K562 (cell line): Measurements from ENCODE around the gene TFAP2D. TPM values are rescaled to one million over a fixed set of nuclear protein-coding genes. Genes with fewer than 3 reads are reported as not detected.

Experiments used
- ATAC-seq: fragments of 200-7000 bp; cut with Tn5 transposase; 3 replicates; pipeline ENCODE4 v1.9.1; 2020; ENCODE audit warnings: moderate library complexity
- BruUV-seq: library from RNA; stranded (reverse); fragments of 400-500 nt; replicated peaks from 2 replicates; lab custom pipeline; 2021; lab: Mats Ljungman, UMichigan
- CTCF ChIA-PET: fragments of 300-600 bp; formaldehyde crosslinking; extraction: SDS; loops from one replicate; lab custom pipeline; 2021; ENCODE audit warnings: low intra/inter-chr PET ratio; lab: Yijun Ruan, JAX
- POLR2A ChIA-PET: fragments of 300-600, 350-650 bp; sonication (Branson Sonifier 250); formaldehyde crosslinking; extraction: SDS; loops from one replicate; lab custom pipeline; 2021; ENCODE audit warnings: antibody characterized with exemption, inconsistent platforms; lab: Yijun Ruan, JAX
- DNase-seq, 4 experiments: peaks; one replicate each; pipeline versions ENCODE4 v3.0.0 to v3.0.0-alpha.2; 2011 to 2018; ENCODE audit warnings: low spot score in 3 of 4, mixed read lengths in 3 of 4; ENCODE audit errors: extremely low read depth in 1 of 4
- FAIRE-seq: peaks from 2 replicates; lab custom pipeline; 2011; peaks lifted over from hg19 to GRCh38; lab: Jason Lieb, UNC
- H2AFZ ChIP-seq: 2 replicates; pipeline ENCODE4 v1.6.0; 2011; ENCODE audit warnings: low read depth, low read length, control low read depth, inconsistent platforms
- H3K27ac ChIP-seq: fragments of 200-600 bp; 3 replicates; pipeline ENCODE4 v1.8.0; 2011; ENCODE audit warnings: low read depth, mild to moderate bottlenecking, control low read depth, inconsistent platforms, low read length, moderate library complexity, mixed read lengths; ENCODE audit errors: extremely low read depth
- H3K27me3 ChIP-seq, 2 experiments: fragments of 300-600 bp in 1 of 2; 2 replicates in 1 of 2; 3 replicates in 1 of 2; pipeline versions ENCODE4 v1.6.0 to v1.8.0; 2011; ENCODE audit warnings: inconsistent platforms in 2 of 2, low read length in 2 of 2, mild to moderate bottlenecking in 1 of 2, mixed read lengths in 1 of 2, moderate library complexity in 1 of 2; ENCODE audit not compliant: control insufficient read depth in 2 of 2, insufficient read depth in 2 of 2
- H3K36me3 ChIP-seq: fragments of 300-600 bp; 3 replicates; pipeline ENCODE4 v1.8.0; 2011; ENCODE audit warnings: mild to moderate bottlenecking, low read length, inconsistent platforms; ENCODE audit not compliant: control insufficient read depth, insufficient read depth
- H3K4me1 ChIP-seq, 2 experiments: fragments of 200-600 bp in 1 of 2; replicated peaks in 1 of 2; 2 replicates in 1 of 2; 3 replicates in 1 of 2; pipeline versions ENCODE4 v1.5.1 to v1.8.0; 2011; ENCODE audit warnings: inconsistent platforms in 2 of 2, low read length in 2 of 2, mild to moderate bottlenecking in 1 of 2, mixed read lengths in 1 of 2, moderate library complexity in 1 of 2; ENCODE audit not compliant: control insufficient read depth in 2 of 2, insufficient read depth in 2 of 2
- H3K4me2 ChIP-seq: 2 replicates; pipeline ENCODE4 v1.6.1; 2011; ENCODE audit warnings: low read length, control low read depth, inconsistent platforms, mixed read lengths; ENCODE audit not compliant: insufficient read depth
- H3K4me3 ChIP-seq: fragments of 200-600 bp; sonication (generic), shearing (Covaris generic); 2 replicates; pipeline ENCODE4 v1.5.1; 2016; ENCODE audit warnings: control low read depth, inconsistent platforms
- H3K79me2 ChIP-seq: fragments of 200-600 bp; 3 replicates; pipeline ENCODE4 v1.8.0; 2011; ENCODE audit warnings: low read length, inconsistent platforms; ENCODE audit not compliant: control insufficient read depth, insufficient read depth
- H3K9ac ChIP-seq, 2 experiments: 2 replicates each; pipeline versions ENCODE4 v1.6.0 to v1.6.1; 2011; ENCODE audit warnings: low read depth in 2 of 2, low read length in 2 of 2, control low read depth in 1 of 2, inconsistent platforms in 1 of 2, mild to moderate bottlenecking in 1 of 2, mixed read lengths in 1 of 2; ENCODE audit not compliant: insufficient read depth in 1 of 2
- H3K9me1 ChIP-seq: one replicate; pipeline ENCODE4 v1.6.0; 2011; ENCODE audit warnings: inconsistent platforms, mild to moderate bottlenecking, low read length, moderate library complexity; ENCODE audit not compliant: control insufficient read depth, insufficient read depth
- H3K9me3 ChIP-seq: replicated peaks from 2 replicates; pipeline ENCODE4 v1.5.1; 2011; ENCODE audit warnings: low read depth, low read length, inconsistent platforms; ENCODE audit not compliant: control insufficient read depth, insufficient read depth
- H4K20me1 ChIP-seq: replicated peaks from 2 replicates; pipeline ENCODE4 v1.6.1; 2011; ENCODE audit warnings: low read length, inconsistent platforms, mixed read lengths; ENCODE audit not compliant: control insufficient read depth, insufficient read depth
- GABPB1 ChIP-seq: sonication (generic); formaldehyde crosslinking; IDR thresholded peaks from 2 replicates; pipeline ENCODE4 v1.8.0; 2022; ENCODE audit warnings: mild to moderate bottlenecking, missing genetic modification reagents
- GATAD2B ChIP-seq: fragments of 450-650 bp; IDR thresholded peaks from 2 replicates; pipeline ENCODE4 v1.6.1; 2017; ENCODE audit warnings: mild to moderate bottlenecking, borderline replicate concordance
- MTA3 ChIP-seq: fragments of 450-650 bp; formaldehyde crosslinking; IDR thresholded peaks from 2 replicates; pipeline ENCODE4 v1.6.1; 2017; ENCODE audit warnings: mild to moderate bottlenecking, borderline replicate concordance
- POLR2G ChIP-seq: fragments of 200-400 bp; formaldehyde crosslinking; IDR thresholded peaks from 2 replicates; pipeline ENCODE4 v1.6.1; 2017; ENCODE audit warnings: low read depth, mild to moderate bottlenecking, antibody characterized with exemption, low read length, moderate library complexity
- POLR2H ChIP-seq: IDR thresholded peaks from 2 replicates; pipeline ENCODE4 v1.6.1; 2016; ENCODE audit warnings: missing genetic modification characterization, low read depth, mild to moderate bottlenecking, control low read depth, missing compliant biosample characterization, moderate library complexity
- SRSF7 ChIP-seq: fragments of 200-400 bp; formaldehyde crosslinking; optimal IDR thresholded peaks from 2 replicates; pipeline ENCODE3; 2017; ENCODE audit warnings: mild to moderate bottlenecking, low read depth, low read length
- STAG1 ChIP-seq: sonication (generic); formaldehyde crosslinking; IDR thresholded peaks from 2 replicates; pipeline ENCODE4 v1.5.0; 2020; ENCODE audit warnings: missing genetic modification reagents, borderline replicate concordance
- ZNF175 ChIP-seq: fragments of 200-800 bp; sonication (Bioruptor generic); IDR thresholded peaks from 2 replicates; pipeline ENCODE4 v1.6.1; 2016; ENCODE audit warnings: low read depth, mild to moderate bottlenecking, missing genetic modification characterization, missing compliant biosample characterization
- ZNF197 ChIP-seq: fragments of 200-800 bp; sonication (Bioruptor generic); IDR thresholded peaks from 2 replicates; pipeline ENCODE4 v1.6.1; 2016; ENCODE audit warnings: low read depth, missing genetic modification characterization, missing compliant biosample characterization
- WGBS: fragments of 100-300 bp; shearing (Covaris generic); methylation state at CpG from one replicate; pipeline ENCODE4 v1.1.6; 2016; ENCODE audit warnings: low coverage, mixed read lengths; ENCODE audit not compliant: insufficient coverage; ENCODE audit errors: missing lambda C conversion rate; 5-methylcytosine and 5-hydroxymethylcytosine counted together
- in situ Hi-C: fragments of 300-500 bp; cut with MboI; formaldehyde crosslinking; loops from 4 replicates; pipeline ENCODE4 v1.15.0; 2018; ENCODE audit warnings: inconsistent platforms, mixed read lengths
- intact Hi-C: fragments of 100-400 bp; cut with micrococcal nuclease; formaldehyde crosslinking; loops from 2 replicates; pipeline ENCODE4 v1.14.2; 2022
- polyA plus RNA-seq, 8 experiments: library from polyadenylated mRNA; depleted of rRNA in 4 of 8; stranded (reverse) in 5 of 8; unstranded in 3 of 8; fragments of >200 nt; fragmentation: Nextera tagmentation in 2 of 8; fragmentation: Illumina TruSeq in 1 of 8; extraction: Ambion mirVana in 2 of 8; extraction: Trizol in 1 of 8; gene quantifications; 2 replicates each; pipeline versions ENCODE4 v1.2.1 to v1.2.3, GENCODE V29; 2011 to 2014; ENCODE audit warnings: inconsistent platforms in 1 of 8, missing spikeins in 1 of 8
- total RNA-seq, 7 experiments: library from RNA; depleted of rRNA in 6 of 7; stranded (reverse); fragments of >200 nt in 6 of 7; fragmentation: Illumina TruSeq in 2 of 7; extraction: Trizol in 2 of 7; gene quantifications; 2 replicates each; pipeline versions ENCODE4 v1.2.1 to v1.2.3, GENCODE V29; 2011 to 2021; ENCODE audit warnings: low replicate concordance in 1 of 7

TFAP2D gene
- total and polyA plus RNA-seq, 9 of the 15 experiments (the other 6 are each of a cell fraction or from before 2014, with no cell fraction given) = not detected

- Histone ChIP-seq H3K4me2 (no peak overlapping the region), H3K27me3 (peaks cover 0 to 9% of the 10 kb centered on the region in 2 experiments; a peak in 3 of 5 replicates), H4K20me1 (no peaks in the 10 kb centered on the region), H3K36me3 (no peaks in the 10 kb centered on the region), H3K9ac (no peak overlapping the region), H3K4me1 (no peaks in the 10 kb centered on the region), H3K9me1 (no peaks in the 10 kb centered on the region), H3K4me3 (no peak overlapping the region), H3K9me3 (no peaks in the 10 kb centered on the region), H2AFZ (no peak overlapping the region), H3K27ac (no peak overlapping the region), H3K79me2 (no peaks in the 10 kb centered on the region)
- ATAC-seq = 0 out of 3 replicates have a peak, but pooled peaks have one; percentile 33
- FAIRE-seq = no peak
- in situ Hi-C loops (no loop called here), intact Hi-C loops (no loop called here)
- CTCF ChIA-PET = no interaction called here
- POLR2A ChIA-PET = no interaction called here
- TF ChIP-seq MTA3 = no peak
- no peak for TF ChIP-seq GABPB1 (CRISPR knock-in tag)
- no peak for TF ChIP-seq STAG1 (CRISPR knock-in tag)
- TF ChIP-seq ZNF175 (CRISPR knock-in tag) = no peak
- no peak for TF ChIP-seq GATAD2B
- no peak for TF ChIP-seq SRSF7
- TF ChIP-seq POLR2G = no peak
- TF ChIP-seq POLR2H (tag) = no peak
- no peak for TF ChIP-seq ZNF197 (CRISPR knock-in tag)
- no peak for DNase-seq
- WGBS = under 1% methylated on average over 43 of the region's 43 CpGs
- BruUV-seq = no TSS peak
Measured at GRCh38 chr6:50724381-50725124, 11.2 kb downstream of the TFAP2D start.
